Activated naive CD8-positive, alpha-beta T cell treated with anti-CD3 and anti-CD28 coated beads for 36 hours (primary cell): ENCODE results near the gene NKX6-2. TPM values are rescaled to one million over a fixed set of nuclear protein-coding genes. Genes with fewer than 3 reads are reported as not detected.
A peak's percentile ranks its signal among the peaks of the same experiment; 100 is the strongest.

ENCODE experiments used
- DNase-seq: peaks from one replicate; pipeline ENCODE4 v3.0.0; 2021
- H3K27ac Mint-ChIP-seq: one replicate; pipeline ENCODE4 v1.8.0; 2022; ENCODE audit warnings: mild to moderate bottlenecking, moderate library complexity, mixed read lengths
- H3K27me3 Mint-ChIP-seq: one replicate; pipeline ENCODE4 v1.8.0; 2022; ENCODE audit warnings: mild to moderate bottlenecking, mixed read lengths
- H3K36me3 Mint-ChIP-seq: one replicate; pipeline ENCODE4 v1.8.0; 2021; ENCODE audit warnings: mild to moderate bottlenecking, mixed read lengths
- H3K4me1 Mint-ChIP-seq: one replicate; pipeline ENCODE4 v1.8.0; 2021; ENCODE audit warnings: mixed read lengths
- H3K4me3 Mint-ChIP-seq: one replicate; pipeline ENCODE4 v1.8.0; 2022; ENCODE audit warnings: mild to moderate bottlenecking, moderate library complexity, mixed read lengths
- H3K9me3 Mint-ChIP-seq: one replicate; pipeline ENCODE4 v1.8.0; 2022; ENCODE audit warnings: mixed read lengths
- total RNA-seq, 2 experiments: library from RNA; stranded (reverse); gene quantifications; one replicate each; pipeline ENCODE4 v1.2.3, GENCODE V29; 2021

The NKX6-2 gene
- total RNA-seq, 2 experiments from 2014 or later: not detected

GRCh38 chr10:132768346-132769248, 17.4 kb downstream of the NKX6-2 start:
- no peak for DNase-seq
- no peaks in the 10 kb centered on the region for H3K4me1 Mint-ChIP-seq
- no peak overlapping the region for H3K27ac Mint-ChIP-seq
- no peaks in the 10 kb centered on the region for H3K27me3 Mint-ChIP-seq
- no peak overlapping the region for H3K4me3 Mint-ChIP-seq
- H3K9me3 Mint-ChIP-seq: no peaks in the 10 kb centered on the region
- H3K36me3 Mint-ChIP-seq: peaks cover 14% of the 10 kb centered on the region

- DNase-seq: no peak
- Mint-ChIP-seq H3K36me3 (peaks cover 12% of the 10 kb centered on the region), H3K27me3 (no peaks in the 10 kb centered on the region), H3K4me1 (peaks cover 13% of the 10 kb centered on the region), H3K27ac (no peak overlapping the region), H3K4me3 (no peak overlapping the region), H3K9me3 (no peaks in the 10 kb centered on the region)
These were observed 19.7 kb downstream of the NKX6-2 start for GRCh38 chr10:132766291-132766690.

DNA sequence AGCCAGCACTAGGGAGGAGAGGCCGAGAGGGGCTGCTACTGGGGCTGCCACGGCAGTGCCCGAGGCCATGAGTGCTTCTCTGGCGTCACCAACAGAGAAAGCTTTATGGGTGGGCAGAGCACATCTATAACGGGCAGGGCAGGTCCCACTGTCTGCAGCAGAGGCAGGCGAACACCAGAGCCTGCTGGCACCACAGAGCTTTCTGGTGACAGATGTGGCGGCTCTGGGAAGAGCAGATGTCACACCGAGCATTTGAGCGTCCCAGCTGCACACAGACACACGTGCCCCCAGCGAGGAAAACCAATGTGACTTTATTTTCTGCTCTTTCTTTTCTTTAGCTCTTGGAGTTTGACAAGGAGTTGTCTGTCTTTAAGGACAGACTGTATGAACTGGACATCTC, 20.5 kb downstream of the NKX6-2 start:
- Mint-ChIP-seq H3K4me1 (peaks cover 13% of the 10 kb centered on the region), H3K27ac (no peak overlapping the region), H3K9me3 (no peaks in the 10 kb centered on the region), H3K4me3 (no peak overlapping the region), H3K27me3 (no peaks in the 10 kb centered on the region), H3K36me3 (peaks cover 6% of the 10 kb centered on the region)
- DNase-seq: no peak

GRCh38 chr10:132764108-132764507, 21.8 kb downstream of the NKX6-2 start:
- no peak overlapping the region for H3K4me3 Mint-ChIP-seq
- H3K36me3 Mint-ChIP-seq: peaks cover 4% of the 10 kb centered on the region
- no peak for DNase-seq
- H3K9me3 Mint-ChIP-seq: no peaks in the 10 kb centered on the region
- H3K27me3 Mint-ChIP-seq: no peaks in the 10 kb centered on the region
- no peak overlapping the region for H3K27ac Mint-ChIP-seq
- H3K4me1 Mint-ChIP-seq: peaks cover 13% of the 10 kb centered on the region

- H3K9me3 Mint-ChIP-seq: no peaks in the 10 kb centered on the region
- peaks cover 13% of the 10 kb centered on the region for H3K4me1 Mint-ChIP-seq
- no peaks in the 10 kb centered on the region for H3K27me3 Mint-ChIP-seq
- no peak overlapping the region for H3K4me3 Mint-ChIP-seq
- H3K36me3 Mint-ChIP-seq: peaks cover 3% of the 10 kb centered on the region
- no peak overlapping the region for H3K27ac Mint-ChIP-seq
- no peak for DNase-seq
These were observed 22.4 kb downstream of the NKX6-2 start for GRCh38 chr10:132763545-132763944.

DNA sequence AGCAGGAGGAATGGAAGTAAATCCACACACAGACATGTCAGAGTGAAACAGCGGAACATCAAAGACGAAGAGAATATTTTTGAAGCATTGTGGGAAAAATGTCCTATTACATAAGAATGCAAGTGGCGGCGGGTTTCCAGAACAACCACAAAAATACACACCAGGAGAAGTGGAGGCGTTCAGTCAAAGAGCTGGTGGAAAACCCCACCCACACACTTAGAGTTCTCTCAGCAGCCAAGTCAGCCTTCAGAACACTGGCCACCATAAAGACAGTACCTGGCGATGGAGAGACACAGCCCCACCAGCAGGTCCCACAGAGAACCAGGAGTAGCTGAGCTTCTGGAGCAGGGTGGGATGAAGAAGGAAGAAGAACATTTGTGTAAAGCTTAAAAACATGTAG, 23.7 kb downstream of the NKX6-2 start:
- DNase-seq: peak; percentile 30
- peaks cover 13% of the 10 kb centered on the region for H3K4me1 Mint-ChIP-seq

DNA sequence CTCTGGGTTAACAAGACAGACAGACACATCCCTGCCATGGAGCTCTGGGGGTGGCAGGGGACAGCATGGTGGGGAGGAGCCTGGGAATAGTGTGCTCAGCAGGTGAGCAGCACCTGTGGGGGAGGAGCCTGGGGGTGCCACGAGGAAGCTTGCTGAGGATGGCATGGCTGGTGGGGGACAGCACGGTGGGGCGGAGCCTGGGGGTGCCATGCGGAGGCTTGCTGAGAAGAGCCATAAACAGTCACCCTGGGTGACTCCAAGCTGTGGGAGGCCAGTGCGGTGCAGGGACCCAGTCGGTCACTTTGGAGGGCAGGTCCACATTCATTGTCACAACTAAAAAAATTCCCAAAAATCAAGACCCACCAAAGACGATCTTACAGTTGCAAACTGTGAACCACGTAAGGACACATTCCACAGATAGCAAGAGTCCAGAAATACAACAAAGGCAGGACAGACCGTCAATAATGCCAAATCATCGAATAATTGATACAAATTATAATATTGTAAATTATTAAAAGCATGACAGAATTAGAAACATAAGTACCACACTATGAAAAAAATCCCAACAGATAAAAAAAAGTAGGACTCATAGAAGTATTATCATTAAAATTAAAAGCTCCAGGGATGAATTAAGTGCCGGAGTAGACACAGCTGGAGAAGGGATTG, 24.4 kb downstream of the NKX6-2 start:
- H3K4me1 Mint-ChIP-seq: peaks cover 13% of the 10 kb centered on the region
- H3K27ac Mint-ChIP-seq: no peak overlapping the region
- no peak overlapping the region for H3K4me3 Mint-ChIP-seq
- H3K9me3 Mint-ChIP-seq: no peaks in the 10 kb centered on the region
- H3K27me3 Mint-ChIP-seq: no peaks in the 10 kb centered on the region
- H3K36me3 Mint-ChIP-seq: peaks cover 4% of the 10 kb centered on the region
- no peak for DNase-seq

More for the DNA sequence above, 23.7 kb downstream of the NKX6-2 start:
- no peak overlapping the region for H3K27ac Mint-ChIP-seq
- H3K36me3 Mint-ChIP-seq: peaks cover 2% of the 10 kb centered on the region
- H3K9me3 Mint-ChIP-seq: no peaks in the 10 kb centered on the region
- no peaks in the 10 kb centered on the region for H3K27me3 Mint-ChIP-seq
- no peak overlapping the region for H3K4me3 Mint-ChIP-seq

DNA sequence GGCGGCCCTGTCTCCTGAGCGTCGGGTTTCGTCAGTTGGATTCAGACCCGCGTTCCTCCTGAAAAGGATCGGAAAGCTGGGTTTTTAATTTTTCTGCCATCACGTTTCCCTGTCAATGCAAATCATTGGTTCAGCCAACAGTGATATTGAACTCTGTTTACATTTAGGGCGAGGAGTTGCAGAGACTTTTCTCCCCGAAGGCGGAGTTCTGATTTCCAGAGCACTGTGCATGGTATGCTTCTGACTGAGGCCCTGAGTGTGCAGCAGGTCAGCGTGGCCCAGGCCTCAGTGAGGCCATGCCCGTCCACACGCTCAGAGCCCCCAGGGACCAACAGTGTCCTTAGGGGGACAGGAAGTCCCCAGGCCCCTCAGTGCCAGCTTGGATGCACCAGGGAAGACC, 27.1 kb downstream of the NKX6-2 start:
- Mint-ChIP-seq H3K27me3 (no peaks in the 10 kb centered on the region), H3K9me3 (peaks cover 8% of the 10 kb centered on the region), H3K27ac (no peak overlapping the region), H3K4me3 (no peak overlapping the region), H3K4me1 (peaks cover 13% of the 10 kb centered on the region), H3K36me3 (peaks cover 20% of the 10 kb centered on the region)
- DNase-seq: no peak

GRCh38 chr10:132757171-132757570, 28.8 kb downstream of the NKX6-2 start:
- H3K27ac Mint-ChIP-seq: no peak overlapping the region
- H3K36me3 Mint-ChIP-seq: peaks cover 20% of the 10 kb centered on the region
- H3K4me1 Mint-ChIP-seq: peaks cover 6% of the 10 kb centered on the region
- no peaks in the 10 kb centered on the region for H3K27me3 Mint-ChIP-seq
- no peak for DNase-seq
- peaks cover 8% of the 10 kb centered on the region for H3K9me3 Mint-ChIP-seq
- H3K4me3 Mint-ChIP-seq: no peak overlapping the region

- no peaks in the 10 kb centered on the region for H3K27me3 Mint-ChIP-seq
- DNase-seq: no peak
- H3K4me3 Mint-ChIP-seq: no peak overlapping the region
- peaks cover 8% of the 10 kb centered on the region for H3K9me3 Mint-ChIP-seq
- peaks cover 2% of the 10 kb centered on the region for H3K4me1 Mint-ChIP-seq
- H3K27ac Mint-ChIP-seq: no peak overlapping the region
- H3K36me3 Mint-ChIP-seq: peaks cover 20% of the 10 kb centered on the region
These were observed 29.4 kb downstream of the NKX6-2 start for GRCh38 chr10:132756591-132756990.

DNA sequence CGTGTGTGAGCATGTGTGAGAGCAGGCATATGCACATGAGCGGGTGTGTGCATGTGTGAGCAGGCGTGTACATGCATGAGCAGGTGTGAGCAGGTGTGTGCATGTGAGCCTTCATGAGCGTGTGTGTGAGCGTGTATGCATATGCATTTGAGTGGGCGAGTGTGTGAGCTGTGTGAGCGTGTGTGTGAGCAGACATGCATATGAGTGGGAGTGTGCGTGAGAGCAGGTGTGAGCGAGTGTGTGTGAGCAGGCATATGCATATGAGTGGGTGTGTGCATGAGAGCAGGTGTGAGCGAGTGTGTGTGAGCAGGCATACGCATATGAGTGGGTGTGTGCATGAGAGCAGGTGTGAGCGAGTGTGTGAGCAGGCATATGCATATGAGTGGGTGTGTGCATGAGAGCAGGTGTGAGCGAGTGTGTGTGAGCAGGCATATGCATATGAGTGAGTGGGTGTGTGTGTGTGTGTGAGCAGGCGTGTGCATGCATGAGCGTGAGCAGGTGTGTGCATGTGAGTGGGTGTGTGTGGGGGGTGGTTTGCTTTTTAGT, 30.7 kb downstream of the NKX6-2 start:
- peaks cover 20% of the 10 kb centered on the region for H3K36me3 Mint-ChIP-seq
- H3K4me1 Mint-ChIP-seq: no peaks in the 10 kb centered on the region
- no peak overlapping the region for H3K27ac Mint-ChIP-seq
- DNase-seq: no peak
- no peaks in the 10 kb centered on the region for H3K27me3 Mint-ChIP-seq
- H3K4me3 Mint-ChIP-seq: no peak overlapping the region
- peaks cover 8% of the 10 kb centered on the region for H3K9me3 Mint-ChIP-seq

DNA sequence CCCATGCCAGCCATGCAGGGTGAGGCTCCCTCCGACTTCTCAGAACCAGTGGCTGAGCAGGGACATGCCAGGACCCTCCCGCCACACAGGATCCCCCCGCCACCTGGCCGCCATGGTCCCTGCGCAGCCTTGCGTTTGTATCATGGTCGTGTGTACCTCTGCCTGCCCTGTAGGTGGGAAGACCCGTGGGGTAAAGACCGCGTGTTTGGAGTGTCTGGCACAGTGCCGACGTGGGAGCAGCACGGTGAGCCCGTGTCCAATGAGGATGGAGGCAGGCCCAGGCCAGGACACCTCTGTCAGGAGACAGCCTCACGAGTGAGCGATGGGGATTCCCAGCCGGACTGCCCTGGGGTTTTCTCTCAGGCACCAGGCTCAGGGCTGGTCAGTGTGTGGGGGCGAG, 31.9 kb downstream of the NKX6-2 start:
- DNase-seq: no peak
- H3K27ac Mint-ChIP-seq: no peak overlapping the region
- no peaks in the 10 kb centered on the region for H3K27me3 Mint-ChIP-seq
- peaks cover 20% of the 10 kb centered on the region for H3K36me3 Mint-ChIP-seq
- H3K9me3 Mint-ChIP-seq: peaks cover 8% of the 10 kb centered on the region
- H3K4me1 Mint-ChIP-seq: no peaks in the 10 kb centered on the region
- H3K4me3 Mint-ChIP-seq: no peak overlapping the region

DNA sequence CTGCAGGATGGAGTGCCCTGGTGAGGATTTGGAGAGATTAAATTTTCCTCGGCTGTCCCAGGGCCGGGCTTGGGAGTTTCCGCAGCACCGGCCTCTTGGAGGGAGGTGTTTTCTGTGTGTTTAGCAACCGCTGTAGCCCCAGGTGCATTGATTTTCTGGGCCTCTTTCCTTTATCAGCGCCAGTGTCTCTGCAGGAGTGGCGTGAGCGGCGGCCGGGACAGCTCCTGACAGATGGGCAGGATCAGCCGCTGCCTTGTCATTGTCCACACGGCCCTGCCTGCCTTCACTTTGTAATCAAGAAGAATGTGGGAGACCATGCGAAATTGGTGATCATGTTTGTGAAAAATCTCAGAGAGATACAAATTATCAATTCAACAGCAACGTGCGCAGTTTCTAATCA, 32.4 kb downstream of the NKX6-2 start:
- H3K9me3 Mint-ChIP-seq: peaks cover 8% of the 10 kb centered on the region
- H3K27ac Mint-ChIP-seq: no peak overlapping the region
- no peaks in the 10 kb centered on the region for H3K27me3 Mint-ChIP-seq
- no peak overlapping the region for H3K4me3 Mint-ChIP-seq
- DNase-seq: no peak
- peaks cover 20% of the 10 kb centered on the region for H3K36me3 Mint-ChIP-seq
- no peaks in the 10 kb centered on the region for H3K4me1 Mint-ChIP-seq

GRCh38 chr10:132752961-132753360, 33.0 kb downstream of the NKX6-2 start:
- H3K4me1 Mint-ChIP-seq: no peaks in the 10 kb centered on the region
- no peaks in the 10 kb centered on the region for H3K27me3 Mint-ChIP-seq
- no peak for DNase-seq
- no peak overlapping the region for H3K27ac Mint-ChIP-seq
- peaks cover 20% of the 10 kb centered on the region for H3K36me3 Mint-ChIP-seq
- peaks cover 8% of the 10 kb centered on the region for H3K9me3 Mint-ChIP-seq
- H3K4me3 Mint-ChIP-seq: no peak overlapping the region

GRCh38 chr10:132752378-132752777, 33.6 kb downstream of the NKX6-2 start:
- Mint-ChIP-seq H3K27ac (no peak overlapping the region), H3K9me3 (peaks cover 8% of the 10 kb centered on the region), H3K36me3 (peaks cover 19% of the 10 kb centered on the region), H3K4me1 (no peaks in the 10 kb centered on the region), H3K27me3 (no peaks in the 10 kb centered on the region), H3K4me3 (no peak overlapping the region)
- DNase-seq: no peak
